Activated CD4-positive, alpha-beta T cell treated with anti-CD3 and anti-CD28 coated beads for 4 hours (primary cell): ENCODE measurements around the gene TMEM213.

Experiments used
- DNase-seq, 2 donors: peaks; one replicate each; pipeline ENCODE4 v3.0.0-alpha.2; 2020

TMEM213 gene

GRCh38 chr7:138843632-138844580 lies 46.1 kb downstream of the TMEM213 start:
- no peak for DNase-seq

GRCh38 chr7:138845711-138846110 lies 47.9 kb downstream of the TMEM213 start:
- no peak for DNase-seq

- DNase-seq = no peak
Measured at GRCh38 chr7:138848056-138848980, 50.5 kb downstream of the TMEM213 start.

GRCh38 chr7:138849701-138850100 lies 51.9 kb downstream of the TMEM213 start:
- no peak for DNase-seq

- no peak for DNase-seq
Measured at GRCh38 chr7:138852469-138852868, 54.7 kb downstream of the TMEM213 start.

- no peak for DNase-seq
Measured at GRCh38 chr7:138853448-138853847, 55.7 kb downstream of the TMEM213 start.

GRCh38 chr7:138854115-138854645 lies 56.4 kb downstream of the TMEM213 start:
- DNase-seq = no peak

GRCh38 chr7:138857728-138858127 lies 59.9 kb downstream of the TMEM213 start:
- DNase-seq = no peak

GRCh38 chr7:138861051-138861450 lies 63.3 kb downstream of the TMEM213 start:
- DNase-seq = no peak

GRCh38 chr7:138863931-138864330 lies 66.1 kb downstream of the TMEM213 start:
- DNase-seq = no peak

GRCh38 chr7:138864667-138865066 lies 66.9 kb downstream of the TMEM213 start:
- no peak for DNase-seq

GRCh38 chr7:138865843-138866242 lies 68.0 kb downstream of the TMEM213 start:
- peak; percentile 40 to 45 for DNase-seq

GRCh38 chr7:138866353-138866752 lies 68.6 kb downstream of the TMEM213 start:
- DNase-seq = no peak

GRCh38 chr7:138867744-138868143 lies 70.0 kb downstream of the TMEM213 start:
- DNase-seq = no peak

GRCh38 chr7:138868711-138869110 lies 70.9 kb downstream of the TMEM213 start:
- DNase-seq = no peak

- no peak for DNase-seq
Measured at GRCh38 chr7:138869353-138869752, 71.6 kb downstream of the TMEM213 start.

- no peak for DNase-seq
Measured at GRCh38 chr7:138871065-138871813, 73.4 kb downstream of the TMEM213 start.

- no peak for DNase-seq
Measured at GRCh38 chr7:138871814-138872090, 74.0 kb downstream of the TMEM213 start.

GRCh38 chr7:138872576-138872975 lies 74.8 kb downstream of the TMEM213 start:
- DNase-seq = no peak

- DNase-seq = no peak
Measured at GRCh38 chr7:138873220-138873892, 75.6 kb downstream of the TMEM213 start.

GRCh38 chr7:138875794-138876193 lies 78.0 kb downstream of the TMEM213 start:
- DNase-seq = peak; percentile 58 to 62

GRCh38 chr7:138876326-138876725 lies 78.5 kb downstream of the TMEM213 start:
- DNase-seq = no peak
